Mucosa of rectum (tissue), 2 donors: ENCODE data around the gene MBNL2.
A peak's percentile ranks its signal among the peaks of the same experiment; 100 is the strongest.

Experiments
- H3K27ac ChIP-seq, 2 donors: one replicate each; pipeline ENCODE4 v1.7.0; 2013; ENCODE audit warnings: inconsistent platforms in 2 of 2, low read depth in 2 of 2, low read length in 2 of 2
- H3K27me3 ChIP-seq, 2 donors: one replicate each; pipeline ENCODE4 v1.7.0; 2013; ENCODE audit warnings: low read length in 2 of 2; ENCODE audit not compliant: control insufficient read depth in 2 of 2, insufficient read depth in 2 of 2
- H3K36me3 ChIP-seq, 2 donors: one replicate each; pipeline ENCODE4 v1.7.0; 2013; ENCODE audit warnings: low read length in 2 of 2; ENCODE audit not compliant: control insufficient read depth in 2 of 2, insufficient read depth in 2 of 2
- H3K4me1 ChIP-seq, 2 donors: one replicate each; pipeline ENCODE4 v1.7.0; 2013; ENCODE audit warnings: low read length in 2 of 2, mild to moderate bottlenecking in 1 of 2; ENCODE audit not compliant: control insufficient read depth in 2 of 2, insufficient read depth in 2 of 2
- H3K4me3 ChIP-seq, 2 donors: one replicate each; pipeline ENCODE4 v1.7.0; 2013; ENCODE audit warnings: low read length in 2 of 2
- H3K9ac ChIP-seq, 2 donors: one replicate each; pipeline ENCODE4 v1.7.0; 2013; ENCODE audit warnings: low read length in 2 of 2, low read depth in 1 of 2, mild to moderate bottlenecking in 1 of 2
- H3K9me3 ChIP-seq, 2 donors: one replicate each; pipeline ENCODE4 v1.7.0; 2013; ENCODE audit warnings: low read length in 2 of 2; ENCODE audit not compliant: control insufficient read depth in 2 of 2
- donor health status: healthy.
- donor health status: Normal muscosa, but diverticular disease.

MBNL2 gene

GRCh38 chr13:97231118-97231828, 9.1 kb downstream of the MBNL2 start:
- H3K4me3 ChIP-seq = no peak overlapping the region
- peaks cover 37 to 48% of the 10 kb centered on the region in 2 donors for H3K4me1 ChIP-seq
- no peak overlapping the region for H3K27ac ChIP-seq

GRCh38 chr13:97231829-97232196, 9.7 kb downstream of the MBNL2 start:
- H3K27ac ChIP-seq = no peak overlapping the region
- H3K4me1 ChIP-seq = peaks cover 34 to 42% of the 10 kb centered on the region in 2 donors
- H3K27me3 ChIP-seq = no peaks in the 10 kb centered on the region
- no peak overlapping the region for H3K9ac ChIP-seq
- no peak overlapping the region for H3K4me3 ChIP-seq
- H3K36me3 ChIP-seq = peaks cover 0 to 5% of the 10 kb centered on the region in 2 donors
- H3K9me3 ChIP-seq = no peaks in the 10 kb centered on the region

More at GRCh38 chr13:97231118-97231828, 9.1 kb downstream of the MBNL2 start:
- Histone ChIP-seq H3K9me3 (no peaks in the 10 kb centered on the region), H3K27me3 (no peaks in the 10 kb centered on the region), H3K36me3 (peaks cover 0 to 5% of the 10 kb centered on the region in 2 donors), H3K9ac (no peak overlapping the region)

- peak overlapping the region; percentile 82 to 90 for H3K27ac ChIP-seq
- H3K36me3 ChIP-seq = peaks cover 0 to 5% of the 10 kb centered on the region in 2 donors
- H3K4me1 ChIP-seq = peaks cover 23 to 35% of the 10 kb centered on the region in 2 donors
- H3K9ac ChIP-seq = no peak overlapping the region
- H3K4me3 ChIP-seq = peak overlapping the region in 1 of 2 donors; percentile 65
- H3K9me3 ChIP-seq = no peaks in the 10 kb centered on the region
- H3K27me3 ChIP-seq = no peaks in the 10 kb centered on the region
Observed at GRCh38 chr13:97233499-97233898, 11.4 kb downstream of the MBNL2 start.

- peak overlapping the region; percentile 82 to 90 for H3K27ac ChIP-seq
- peaks cover 24 to 34% of the 10 kb centered on the region in 2 donors for H3K4me1 ChIP-seq
- H3K9ac ChIP-seq = peak overlapping the region in 1 of 2 donors; percentile 41
Observed at GRCh38 chr13:97234236-97234635, 12.1 kb downstream of the MBNL2 start.

GRCh38 chr13:97234742-97235141, 12.6 kb downstream of the MBNL2 start:
- Histone ChIP-seq H3K4me3 (peak overlapping the region; percentile 51 to 65), H3K36me3 (peaks cover 0 to 5% of the 10 kb centered on the region in 2 donors), H3K27me3 (no peaks in the 10 kb centered on the region), H3K9ac (peak overlapping the region in 1 of 2 donors; percentile 59), H3K9me3 (no peaks in the 10 kb centered on the region), H3K4me1 (peaks cover 29 to 36% of the 10 kb centered on the region in 2 donors), H3K27ac (peak overlapping the region; percentile 82 to 90)

More at GRCh38 chr13:97234236-97234635, 12.1 kb downstream of the MBNL2 start:
- Histone ChIP-seq H3K36me3 (peaks cover 0 to 5% of the 10 kb centered on the region in 2 donors), H3K9me3 (no peaks in the 10 kb centered on the region), H3K4me3 (peak overlapping the region; percentile 51 to 65), H3K27me3 (no peaks in the 10 kb centered on the region)

- Histone ChIP-seq H3K27me3 (no peaks in the 10 kb centered on the region), H3K9me3 (no peaks in the 10 kb centered on the region), H3K36me3 (peaks cover 0 to 5% of the 10 kb centered on the region in 2 donors), H3K27ac (peak overlapping the region; percentile 82 to 90), H3K4me1 (peaks cover 31 to 37% of the 10 kb centered on the region in 2 donors), H3K4me3 (peak overlapping the region; percentile 51 to 56), H3K9ac (peak overlapping the region in 1 of 2 donors; percentile 59)
Observed at GRCh38 chr13:97235549-97236231, 13.6 kb downstream of the MBNL2 start.

GRCh38 chr13:97237388-97237787, 15.3 kb downstream of the MBNL2 start:
- Histone ChIP-seq H3K27ac (no peak overlapping the region), H3K9ac (no peak overlapping the region), H3K9me3 (no peaks in the 10 kb centered on the region), H3K36me3 (no peaks in the 10 kb centered on the region), H3K27me3 (no peaks in the 10 kb centered on the region), H3K4me3 (no peak overlapping the region), H3K4me1 (peaks cover 31 to 37% of the 10 kb centered on the region in 2 donors)

- peaks cover 29 to 41% of the 10 kb centered on the region in 2 donors for H3K4me1 ChIP-seq
- H3K27ac ChIP-seq = no peak overlapping the region
- no peak overlapping the region for H3K9ac ChIP-seq
Observed at GRCh38 chr13:97238432-97238831, 16.3 kb downstream of the MBNL2 start.

GRCh38 chr13:97238883-97239282, 16.8 kb downstream of the MBNL2 start:
- Histone ChIP-seq H3K4me1 (peaks cover 24 to 41% of the 10 kb centered on the region in 2 donors), H3K36me3 (no peaks in the 10 kb centered on the region), H3K9me3 (no peaks in the 10 kb centered on the region), H3K27ac (no peak overlapping the region), H3K4me3 (no peak overlapping the region), H3K9ac (no peak overlapping the region), H3K27me3 (no peaks in the 10 kb centered on the region)

More at GRCh38 chr13:97238432-97238831, 16.3 kb downstream of the MBNL2 start:
- Histone ChIP-seq H3K4me3 (no peak overlapping the region), H3K27me3 (no peaks in the 10 kb centered on the region), H3K36me3 (no peaks in the 10 kb centered on the region), H3K9me3 (no peaks in the 10 kb centered on the region)

GRCh38 chr13:97239306-97239705, 17.2 kb downstream of the MBNL2 start:
- Histone ChIP-seq H3K27ac (no peak overlapping the region), H3K9me3 (no peaks in the 10 kb centered on the region), H3K4me3 (no peak overlapping the region), H3K27me3 (no peaks in the 10 kb centered on the region), H3K9ac (no peak overlapping the region), H3K4me1 (peaks cover 22 to 39% of the 10 kb centered on the region in 2 donors), H3K36me3 (no peaks in the 10 kb centered on the region)
